HG03558 (cell line): ENCODE measurements around the gene ARL5B.
"Not testable (repeated sequence)": the region's sequence is repeated elsewhere in the genome, so short reads cannot be mapped to it uniquely, and the experiment has no call there.

Experiments used
- ATAC-seq: cut with Tn5 transposase; IDR thresholded peaks from one replicate; pipeline ENCODE4 v1.9.1; 2021; ENCODE audit warnings: moderate number of reproducible peaks; ENCODE audit not compliant: unreplicated experiment; ENCODE audit errors: extremely low read depth

The ARL5B gene

GRCh38 chr10:18659125-18659818 is at the start of gene ARL5B:
ARL5B (plus strand) TSS chr10:18659431; CDS start chr10:18659638, 207 bp downstream.
- peak; percentile 69 for ATAC-seq

GRCh38 chr10:18610517-18610916 is 48.7 kb upstream of the ARL5B start:
- ATAC-seq: no peak

- ATAC-seq: no peak
These were observed 48.1 kb upstream of the ARL5B start for GRCh38 chr10:18611168-18611567.

GRCh38 chr10:18615618-18616017 is 43.6 kb upstream of the ARL5B start:
- no peak for ATAC-seq

- no peak for ATAC-seq
These were observed 42.9 kb upstream of the ARL5B start for GRCh38 chr10:18616337-18616736.

- ATAC-seq: no peak
These were observed 40.2 kb upstream of the ARL5B start for GRCh38 chr10:18619016-18619415.

GRCh38 chr10:18620856-18621255 is 38.4 kb upstream of the ARL5B start:
- ATAC-seq: no peak

GRCh38 chr10:18623671-18624070 is 35.6 kb upstream of the ARL5B start:
- not testable (repeated sequence) for ATAC-seq

GRCh38 chr10:18625886-18626285 is 33.3 kb upstream of the ARL5B start:
- ATAC-seq: no peak

GRCh38 chr10:18627452-18628018 is 31.7 kb upstream of the ARL5B start:
- ATAC-seq: not testable (repeated sequence)

GRCh38 chr10:18632500-18632899 is 26.7 kb upstream of the ARL5B start:
- not testable (repeated sequence) for ATAC-seq

GRCh38 chr10:18635995-18636394 is 23.2 kb upstream of the ARL5B start:
- no peak for ATAC-seq

- ATAC-seq: not testable (repeated sequence)
These were observed 21.8 kb upstream of the ARL5B start for GRCh38 chr10:18637400-18637799.

GRCh38 chr10:18639719-18640118 is 19.5 kb upstream of the ARL5B start:
- ATAC-seq: not testable (repeated sequence)

GRCh38 chr10:18647151-18647550 is 12.1 kb upstream of the ARL5B start:
- ATAC-seq: no peak

GRCh38 chr10:18647945-18648344 is 11.3 kb upstream of the ARL5B start:
- no peak for ATAC-seq

- ATAC-seq: no peak
These were observed 9.8 kb upstream of the ARL5B start for GRCh38 chr10:18649364-18649959.

GRCh38 chr10:18650404-18650997 is 8.7 kb upstream of the ARL5B start:
- no peak for ATAC-seq

GRCh38 chr10:18651324-18652007 is 7.8 kb upstream of the ARL5B start, which contains the start of gene NSUN6:
NSUN6 (minus strand) TSS chr10:18651587; CDS start chr10:18651203, 384 bp downstream.
- peak; percentile 95 for ATAC-seq

- ATAC-seq: no peak
These were observed 6.1 kb upstream of the ARL5B start for GRCh38 chr10:18653112-18653511.

GRCh38 chr10:18656724-18657123 is 2.5 kb upstream of the ARL5B start:
- no peak for ATAC-seq
